Panc1 (cell line): ENCODE results near the gene MORN4. TPM values are rescaled to one million over a fixed set of nuclear protein-coding genes. Genes with fewer than 3 reads are reported as not detected.
"Not testable (repeated sequence)": the region's sequence is repeated elsewhere in the genome, so short reads cannot be mapped to it uniquely, and the experiment has no call there.

Experiments used
- ATAC-seq: fragments of 200-7000 bp; cut with Tn5 transposase; 2 replicates; pipeline ENCODE4 v1.9.1; 2020; ENCODE audit warnings: mild to moderate bottlenecking, moderate library complexity
- BruUV-seq: library from RNA; stranded (reverse); fragments of 400-500 nt; replicated peaks from 2 replicates; lab custom pipeline; 2021; lab: Mats Ljungman, UMichigan
- CTCF ChIA-PET: fragments of 300-600 bp; sonication (Branson Sonifier 250); formaldehyde crosslinking; loops from one replicate; lab custom pipeline; 2022; ENCODE audit warnings: antibody characterized with exemption; lab: Charles Lee
- POLR2A ChIA-PET: fragments of 300-600 bp; sonication (Branson Sonifier 250); formaldehyde crosslinking; loops from one replicate; lab custom pipeline; 2022; ENCODE audit warnings: antibody characterized with exemption; lab: Charles Lee
- DNase-seq: peaks from one replicate; pipeline ENCODE4 v3.0.0-alpha.2; 2010; ENCODE audit warnings: low read depth, low spot score
- H3K27ac ChIP-seq: 2 replicates; pipeline ENCODE4 v1.5.1; 2011; ENCODE audit warnings: mild to moderate bottlenecking, low read length, inconsistent platforms
- H3K27me3 ChIP-seq: fragments of 200-500 bp; sonication (Bioruptor generic); 2 replicates; pipeline ENCODE4 v1.6.0; 2014; ENCODE audit warnings: low read length, inconsistent platforms; ENCODE audit not compliant: control insufficient read depth, insufficient read depth
- H3K36me3 ChIP-seq: fragments of 200-500 bp; sonication (Bioruptor generic); 2 replicates; pipeline ENCODE4 v1.5.1; 2014; ENCODE audit warnings: inconsistent platforms, mild to moderate bottlenecking, low read length, moderate library complexity; ENCODE audit not compliant: control insufficient read depth, insufficient read depth
- H3K4me1 ChIP-seq: 2 replicates; pipeline ENCODE4 v1.5.1; 2011; ENCODE audit warnings: inconsistent platforms, mild to moderate bottlenecking, low read length, moderate library complexity; ENCODE audit not compliant: control insufficient read depth, insufficient read depth
- H3K4me3 ChIP-seq, 2 experiments: 2 replicates each; pipeline ENCODE4 v1.5.1; 2011 to 2012; ENCODE audit warnings: low read depth in 2 of 2, low read length in 2 of 2, mild to moderate bottlenecking in 2 of 2, inconsistent platforms in 1 of 2, moderate library complexity in 1 of 2
- H3K9me3 ChIP-seq: fragments of 200-500 bp; sonication (Bioruptor generic); 2 replicates; pipeline ENCODE4 v1.5.1; 2014; ENCODE audit warnings: low read depth, mild to moderate bottlenecking, inconsistent platforms, low read length, moderate library complexity; ENCODE audit not compliant: control insufficient read depth, insufficient read depth
- CTCF ChIP-seq: fragments of 450-650 bp; IDR thresholded peaks from 2 replicates; pipeline ENCODE4 v1.5.1; 2017; ENCODE audit warnings: mild to moderate bottlenecking
- POLR2AphosphoS5 ChIP-seq: IDR thresholded peaks from 2 replicates; pipeline ENCODE4 v1.6.1; 2012; ENCODE audit warnings: mild to moderate bottlenecking, low read depth, low read length, moderate library complexity
- SIN3A ChIP-seq: IDR thresholded peaks from 2 replicates; pipeline ENCODE4 v1.6.1; 2012; ENCODE audit warnings: low read depth, mild to moderate bottlenecking, low read length, moderate library complexity, borderline replicate concordance; ENCODE audit not compliant: insufficient read depth
- TCF7L2 ChIP-seq: IDR thresholded peaks from 2 replicates; pipeline ENCODE4 v1.6.1; 2011; ENCODE audit warnings: mild to moderate bottlenecking, low read depth, low read length, inconsistent platforms
- in situ Hi-C: cut with HindIII; loops from 2 replicates; pipeline ENCODE4 v1.10.0; 2016; ENCODE audit warnings: low sequenced_read_pairs, low pct_unique_long_range_greater_than_20kb
- intact Hi-C: fragments of 100-400 bp; cut with micrococcal nuclease; formaldehyde crosslinking; loops from one replicate; pipeline ENCODE4 v1.10.0; 2022; ENCODE audit not compliant: unreplicated experiment
- total RNA-seq: library from RNA; stranded (reverse); gene quantifications from one replicate; pipeline ENCODE4 v1.2.1, GENCODE V29; 2021; ENCODE audit not compliant: unreplicated experiment
- TF ChIP-seq, protein P1 (sequence below), 2 experiments: IDR thresholded peaks; 2 replicates each; pipeline ENCODE4 v1.6.1; 2011 to 2012; ENCODE audit warnings: low read depth in 2 of 2, control low read depth in 1 of 2, low read length in 1 of 2, mild to moderate bottlenecking in 1 of 2, moderate library complexity in 1 of 2; ENCODE audit not compliant: insufficient read depth in 1 of 2

Gene MORN4
- total RNA-seq, 1 experiment from 2014 or later: 17.9 TPM

DNA sequence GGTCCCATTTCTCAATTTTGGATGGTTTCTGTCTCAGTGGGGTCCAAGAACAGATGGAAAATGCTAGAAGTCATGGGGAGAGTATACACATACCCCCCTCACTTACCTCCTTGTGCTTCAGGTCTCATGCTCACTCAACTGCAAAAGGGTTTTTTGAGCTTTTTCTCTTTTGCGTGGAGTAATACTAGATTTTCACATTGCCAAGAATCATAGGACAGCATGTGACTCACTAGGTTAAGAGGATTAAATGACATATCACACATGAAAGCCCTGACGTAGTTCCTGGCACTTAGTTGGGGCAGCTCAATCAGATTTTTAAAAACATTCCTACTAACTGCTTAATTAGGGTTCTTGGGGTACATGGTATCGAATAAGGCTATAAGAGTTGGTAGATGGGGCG is 11.6 kb upstream of the MORN4 start:
- H3K36me3 ChIP-seq: no peaks in the 10 kb centered on the region; the same call in 1 of the 2 replicates
- BruUV-seq: no TSS peak
- no peaks in the 10 kb centered on the region for H3K9me3 ChIP-seq
- ChIA-PET CTCF (no interaction called here), POLR2A (no interaction called here)
- TF ChIP-seq POLR2AphosphoS5 (no peak), TCF7L2 (no peak), SIN3A (no peak), CTCF (no peak)
- TF ChIP-seq, protein P1, sequence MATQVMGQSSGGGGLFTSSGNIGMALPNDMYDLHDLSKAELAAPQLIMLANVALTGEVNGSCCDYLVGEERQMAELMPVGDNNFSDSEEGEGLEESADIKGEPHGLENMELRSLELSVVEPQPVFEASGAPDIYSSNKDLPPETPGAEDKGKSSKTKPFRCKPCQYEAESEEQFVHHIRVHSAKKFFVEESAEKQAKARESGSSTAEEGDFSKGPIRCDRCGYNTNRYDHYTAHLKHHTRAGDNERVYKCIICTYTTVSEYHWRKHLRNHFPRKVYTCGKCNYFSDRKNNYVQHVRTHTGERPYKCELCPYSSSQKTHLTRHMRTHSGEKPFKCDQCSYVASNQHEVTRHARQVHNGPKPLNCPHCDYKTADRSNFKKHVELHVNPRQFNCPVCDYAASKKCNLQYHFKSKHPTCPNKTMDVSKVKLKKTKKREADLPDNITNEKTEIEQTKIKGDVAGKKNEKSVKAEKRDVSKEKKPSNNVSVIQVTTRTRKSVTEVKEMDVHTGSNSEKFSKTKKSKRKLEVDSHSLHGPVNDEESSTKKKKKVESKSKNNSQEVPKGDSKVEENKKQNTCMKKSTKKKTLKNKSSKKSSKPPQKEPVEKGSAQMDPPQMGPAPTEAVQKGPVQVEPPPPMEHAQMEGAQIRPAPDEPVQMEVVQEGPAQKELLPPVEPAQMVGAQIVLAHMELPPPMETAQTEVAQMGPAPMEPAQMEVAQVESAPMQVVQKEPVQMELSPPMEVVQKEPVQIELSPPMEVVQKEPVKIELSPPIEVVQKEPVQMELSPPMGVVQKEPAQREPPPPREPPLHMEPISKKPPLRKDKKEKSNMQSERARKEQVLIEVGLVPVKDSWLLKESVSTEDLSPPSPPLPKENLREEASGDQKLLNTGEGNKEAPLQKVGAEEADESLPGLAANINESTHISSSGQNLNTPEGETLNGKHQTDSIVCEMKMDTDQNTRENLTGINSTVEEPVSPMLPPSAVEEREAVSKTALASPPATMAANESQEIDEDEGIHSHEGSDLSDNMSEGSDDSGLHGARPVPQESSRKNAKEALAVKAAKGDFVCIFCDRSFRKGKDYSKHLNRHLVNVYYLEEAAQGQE (IDR thresholded peaks at IDR 0.05; ENCODE audit: insufficient read depth in 1 of 2, low read depth in 2 of 2, low read length in 1 of 2): no peak
- no peaks in the 10 kb centered on the region for H3K27me3 ChIP-seq
- H3K27ac ChIP-seq: no peak overlapping the region
- intact Hi-C loops (no loop called here), in situ Hi-C loops (no loop called here)
- no peak for DNase-seq
- H3K4me3 ChIP-seq: no peak overlapping the region
- H3K4me1 ChIP-seq: peaks cover 13% of the 10 kb centered on the region
- ATAC-seq: no peak

DNA sequence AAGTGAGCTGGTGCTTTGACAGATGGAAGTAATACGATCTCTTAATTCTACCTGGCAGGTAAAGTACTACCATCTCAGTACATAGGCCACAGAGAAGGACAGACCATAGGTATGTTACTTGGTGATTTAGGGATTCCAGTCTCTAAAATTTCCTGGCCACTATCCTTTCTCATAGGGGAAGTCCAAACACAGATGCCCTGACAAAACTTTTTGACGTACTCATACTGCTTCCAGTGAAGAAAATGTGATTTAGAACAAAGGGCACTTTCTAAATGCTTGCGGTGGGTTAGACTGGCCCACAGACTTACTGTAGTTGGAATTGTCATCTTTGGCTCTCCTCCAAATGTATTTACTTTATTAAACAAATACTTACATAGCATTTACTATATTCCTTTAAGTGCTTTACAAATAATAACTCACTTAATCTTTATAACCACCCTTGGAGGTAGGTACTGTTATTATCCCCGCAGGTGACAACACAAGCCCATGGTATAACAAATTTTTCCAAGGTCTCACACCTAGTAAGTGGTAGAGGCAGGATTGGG is 10.2 kb upstream of the MORN4 start:
- no peak overlapping the region for H3K27ac ChIP-seq
- CTCF ChIA-PET: no interaction called here
- TF ChIP-seq SIN3A: no peak
- TF ChIP-seq TCF7L2: no peak
- TF ChIP-seq POLR2AphosphoS5: no peak
- TF ChIP-seq, protein P1 (IDR thresholded peaks at IDR 0.05; ENCODE audit: insufficient read depth in 1 of 2, low read depth in 2 of 2, low read length in 1 of 2): no peak
- TF ChIP-seq CTCF: no peak
- intact Hi-C loops (no loop called here), in situ Hi-C loops (no loop called here)
- H3K36me3 ChIP-seq: no peaks in the 10 kb centered on the region; the same call in 1 of the 2 replicates
- DNase-seq (no peak), ATAC-seq (no peak)
- no peaks in the 10 kb centered on the region for H3K9me3 ChIP-seq
- peaks cover 11% of the 10 kb centered on the region for H3K4me1 ChIP-seq
- BruUV-seq: TSS peak; percentile 62
- H3K27me3 ChIP-seq: no peaks in the 10 kb centered on the region
- POLR2A ChIA-PET: no interaction called here
- no peak overlapping the region for H3K4me3 ChIP-seq

- ATAC-seq, POLR2A ChIA-PET, H3K27ac ChIP-seq, BruUV-seq, H3K27me3 ChIP-seq, H3K4me1 ChIP-seq, DNase-seq, H3K36me3 ChIP-seq, H3K9me3 ChIP-seq, intact Hi-C loops, in situ Hi-C loops, CTCF ChIA-PET, H3K4me3 ChIP-seq: not testable (repeated sequence)
These were observed 9.3 kb upstream of the MORN4 start for GRCh38 chr10:97642471-97643159.
